ENCODE measurements around the gene CYP4A22.

DNA sequence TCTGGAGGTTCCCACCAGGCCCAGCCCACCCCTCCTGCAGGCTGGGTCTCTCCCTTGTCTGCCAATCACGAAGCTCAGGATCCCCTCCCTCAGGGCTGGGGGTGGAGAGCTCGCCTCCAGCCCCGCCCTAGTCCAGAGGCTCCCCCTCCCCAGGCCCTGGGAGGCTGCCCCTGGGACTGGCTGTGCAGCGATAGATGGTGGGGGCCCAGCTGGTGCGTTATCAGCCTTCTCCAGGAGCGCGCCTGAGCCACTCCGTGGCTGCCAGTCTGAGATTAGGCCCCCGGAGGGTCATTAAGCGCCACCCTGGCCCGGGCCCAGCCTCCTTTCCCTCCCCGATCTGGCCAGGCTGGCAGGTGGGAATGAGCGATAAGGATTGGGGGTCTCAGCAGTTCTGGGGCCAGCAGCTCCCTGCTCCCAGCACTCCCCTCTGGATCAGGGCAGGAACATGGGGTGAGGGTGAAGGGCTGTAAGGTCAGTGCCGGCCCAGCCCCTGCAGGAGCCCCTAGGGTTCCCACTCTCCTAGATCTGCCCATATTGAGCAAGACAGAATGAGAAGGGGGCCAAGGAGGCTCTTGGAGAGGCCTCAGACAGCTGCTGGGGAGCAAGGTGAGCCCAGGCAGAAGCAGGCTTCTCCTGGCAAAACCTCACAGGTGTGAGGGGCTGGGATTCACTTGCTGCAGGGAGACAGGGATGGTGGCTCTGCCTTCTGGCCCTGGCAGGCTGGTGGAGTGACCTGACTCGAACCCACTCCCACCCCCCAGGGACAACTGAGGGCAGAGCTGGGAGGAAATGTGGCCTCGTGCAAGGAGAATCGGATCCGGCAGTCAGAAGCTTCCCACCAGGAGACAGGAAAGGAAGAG is 44.1 kb downstream of the CYP4A22 start:
- TF ChIP-seq, protein P1, sequence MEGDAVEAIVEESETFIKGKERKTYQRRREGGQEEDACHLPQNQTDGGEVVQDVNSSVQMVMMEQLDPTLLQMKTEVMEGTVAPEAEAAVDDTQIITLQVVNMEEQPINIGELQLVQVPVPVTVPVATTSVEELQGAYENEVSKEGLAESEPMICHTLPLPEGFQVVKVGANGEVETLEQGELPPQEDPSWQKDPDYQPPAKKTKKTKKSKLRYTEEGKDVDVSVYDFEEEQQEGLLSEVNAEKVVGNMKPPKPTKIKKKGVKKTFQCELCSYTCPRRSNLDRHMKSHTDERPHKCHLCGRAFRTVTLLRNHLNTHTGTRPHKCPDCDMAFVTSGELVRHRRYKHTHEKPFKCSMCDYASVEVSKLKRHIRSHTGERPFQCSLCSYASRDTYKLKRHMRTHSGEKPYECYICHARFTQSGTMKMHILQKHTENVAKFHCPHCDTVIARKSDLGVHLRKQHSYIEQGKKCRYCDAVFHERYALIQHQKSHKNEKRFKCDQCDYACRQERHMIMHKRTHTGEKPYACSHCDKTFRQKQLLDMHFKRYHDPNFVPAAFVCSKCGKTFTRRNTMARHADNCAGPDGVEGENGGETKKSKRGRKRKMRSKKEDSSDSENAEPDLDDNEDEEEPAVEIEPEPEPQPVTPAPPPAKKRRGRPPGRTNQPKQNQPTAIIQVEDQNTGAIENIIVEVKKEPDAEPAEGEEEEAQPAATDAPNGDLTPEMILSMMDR (IDR thresholded peaks at IDR 0.05): no peak
- no peak for TF ChIP-seq POLR2A (IDR thresholded peaks at IDR 0.05)

Data from esophagus squamous epithelium (tissue), 4 donors.